Fibroblast of villous mesenchyme (primary cell): ENCODE measurements around the gene KRT78. TPM values are rescaled to one million over a fixed set of nuclear protein-coding genes. Genes with fewer than 3 reads are reported as not detected.

Experiments used
- DNase-seq: peaks from one replicate; pipeline ENCODE4 v3.0.0-alpha.2; 2010; ENCODE audit warnings: low read depth
- H3K4me3 ChIP-seq: 2 replicates; pipeline ENCODE4 v1.5.1; 2011; ENCODE audit warnings: low read depth, mild to moderate bottlenecking, low read length
- total RNA-seq: library from RNA; depleted of rRNA; stranded (reverse); fragments of >200 nt; gene quantifications from 2 replicates; pipeline ENCODE4 v1.2.3, GENCODE V29; 2012
- TF ChIP-seq, protein P1 (sequence below): IDR thresholded peaks from 2 replicates; pipeline ENCODE4 v1.5.1; 2012; ENCODE audit warnings: low read depth, mild to moderate bottlenecking, low read length; ENCODE audit not compliant: insufficient read depth

KRT78 gene
- total RNA-seq, 1 donor, result not detected

- TF ChIP-seq, protein P1, sequence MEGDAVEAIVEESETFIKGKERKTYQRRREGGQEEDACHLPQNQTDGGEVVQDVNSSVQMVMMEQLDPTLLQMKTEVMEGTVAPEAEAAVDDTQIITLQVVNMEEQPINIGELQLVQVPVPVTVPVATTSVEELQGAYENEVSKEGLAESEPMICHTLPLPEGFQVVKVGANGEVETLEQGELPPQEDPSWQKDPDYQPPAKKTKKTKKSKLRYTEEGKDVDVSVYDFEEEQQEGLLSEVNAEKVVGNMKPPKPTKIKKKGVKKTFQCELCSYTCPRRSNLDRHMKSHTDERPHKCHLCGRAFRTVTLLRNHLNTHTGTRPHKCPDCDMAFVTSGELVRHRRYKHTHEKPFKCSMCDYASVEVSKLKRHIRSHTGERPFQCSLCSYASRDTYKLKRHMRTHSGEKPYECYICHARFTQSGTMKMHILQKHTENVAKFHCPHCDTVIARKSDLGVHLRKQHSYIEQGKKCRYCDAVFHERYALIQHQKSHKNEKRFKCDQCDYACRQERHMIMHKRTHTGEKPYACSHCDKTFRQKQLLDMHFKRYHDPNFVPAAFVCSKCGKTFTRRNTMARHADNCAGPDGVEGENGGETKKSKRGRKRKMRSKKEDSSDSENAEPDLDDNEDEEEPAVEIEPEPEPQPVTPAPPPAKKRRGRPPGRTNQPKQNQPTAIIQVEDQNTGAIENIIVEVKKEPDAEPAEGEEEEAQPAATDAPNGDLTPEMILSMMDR, result no peak
- DNase-seq, result no peak
- H3K4me3 ChIP-seq, result no peak overlapping the region
Measured at GRCh38 chr12:52824741-52825410, 23.9 kb downstream of the KRT78 start.

- TF ChIP-seq, protein P1, result no peak
- no peak overlapping the region for H3K4me3 ChIP-seq
- no peak for DNase-seq
Measured at GRCh38 chr12:52823761-52824450, 24.9 kb downstream of the KRT78 start.

- H3K4me3 ChIP-seq, result no peak overlapping the region
- no peak for DNase-seq
- TF ChIP-seq, protein P1, result no peak
Measured at GRCh38 chr12:52822771-52823510, 25.9 kb downstream of the KRT78 start.

GRCh38 chr12:52821826-52822660 lies 26.8 kb downstream of the KRT78 start:
- TF ChIP-seq, protein P1, result no peak
- no peak for DNase-seq
- no peak overlapping the region for H3K4me3 ChIP-seq

DNA sequence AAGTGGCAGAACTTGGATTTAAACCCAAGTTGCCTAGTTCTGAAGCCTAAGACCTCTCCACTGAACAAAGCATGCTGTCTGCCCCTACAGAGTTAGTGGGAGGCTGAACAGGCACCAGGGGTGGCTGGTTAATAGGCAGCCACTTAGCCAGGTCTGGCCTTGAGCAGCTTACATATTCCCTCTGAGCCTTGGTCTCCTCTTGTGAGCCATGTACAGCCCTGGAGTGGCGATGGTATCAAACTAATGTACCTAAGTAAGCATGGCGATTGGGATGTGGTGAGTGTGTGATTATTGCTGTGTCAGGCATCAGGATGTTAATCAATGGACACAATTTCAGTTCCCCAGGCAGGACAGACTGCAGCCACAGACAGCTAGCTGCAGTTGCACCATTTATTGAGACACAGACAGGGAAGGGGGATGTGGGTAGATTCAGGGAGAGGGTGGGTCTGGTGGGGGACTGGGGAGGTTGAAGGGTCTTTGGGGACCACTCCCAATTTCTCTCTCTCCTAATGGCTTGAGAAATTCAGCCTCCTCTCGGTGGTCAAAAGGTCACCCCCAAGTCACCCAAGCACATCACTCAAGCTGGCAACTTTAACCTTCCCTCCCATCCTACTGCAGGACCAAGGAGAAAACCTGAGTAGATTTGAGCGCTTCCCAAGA lies 27.6 kb downstream of the KRT78 start:
- H3K4me3 ChIP-seq, result no peak overlapping the region
- DNase-seq, result no peak
- TF ChIP-seq, protein P1, result no peak

- no peak overlapping the region for H3K4me3 ChIP-seq
- DNase-seq, result no peak
- TF ChIP-seq, protein P1, result no peak
Measured at GRCh38 chr12:52820521-52820920, 28.3 kb downstream of the KRT78 start.
